ENCODE measurements around the gene SUPT3H. TPM values are rescaled to one million over a fixed set of nuclear protein-coding genes. Genes with fewer than 3 reads are reported as not detected.
"Not testable (repeated sequence)": the region's sequence is repeated elsewhere in the genome, so short reads cannot be mapped to it uniquely, and the experiment has no call there.

The SUPT3H gene
- total RNA-seq, 1 donor from 2014 or later: 9.9 TPM

DNA sequence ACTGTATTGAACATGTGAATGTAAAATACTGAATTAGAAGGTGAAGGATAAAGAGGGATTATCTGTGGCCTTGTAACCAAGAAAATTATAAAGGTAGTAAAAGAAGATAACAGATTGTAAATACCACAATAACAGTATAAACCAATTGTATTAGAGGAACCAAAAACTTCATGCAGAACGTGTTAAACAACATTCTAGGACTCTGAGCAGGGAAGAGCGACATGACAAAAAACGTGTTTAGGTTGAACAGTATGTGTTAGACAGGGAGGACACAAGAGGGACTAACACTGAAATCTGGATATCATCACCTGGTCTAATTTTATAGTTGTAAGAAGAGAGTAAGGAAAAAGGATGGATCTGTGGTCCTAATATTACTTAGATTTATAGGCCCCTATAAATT is 308.6 kb downstream of the SUPT3H start:
- H3K4me1 ChIP-seq (ENCODE audit: control insufficient read depth in 3 of 3, insufficient read depth in 3 of 3, low read length in 3 of 3): no peaks in the 10 kb centered on the region
- H3K9me3 ChIP-seq (ENCODE audit: control insufficient read depth in 3 of 3, low read length in 3 of 3): no peaks in the 10 kb centered on the region
- H3K9ac ChIP-seq (ENCODE audit: low read depth in 1 of 3, low read length in 3 of 3): no peak overlapping the region
- no peaks in the 10 kb centered on the region for H3K36me3 ChIP-seq (ENCODE audit: control insufficient read depth in 3 of 3, insufficient read depth in 3 of 3, low read length in 3 of 3)
- no peak overlapping the region for H3K4me3 ChIP-seq (ENCODE audit: low read length in 3 of 3)
- H3K27ac ChIP-seq (ENCODE audit: low read depth, low read length): no peak overlapping the region
- no peaks in the 10 kb centered on the region for H3K27me3 ChIP-seq (ENCODE audit: control insufficient read depth in 3 of 3, insufficient read depth in 3 of 3, low read length in 3 of 3)

DNA sequence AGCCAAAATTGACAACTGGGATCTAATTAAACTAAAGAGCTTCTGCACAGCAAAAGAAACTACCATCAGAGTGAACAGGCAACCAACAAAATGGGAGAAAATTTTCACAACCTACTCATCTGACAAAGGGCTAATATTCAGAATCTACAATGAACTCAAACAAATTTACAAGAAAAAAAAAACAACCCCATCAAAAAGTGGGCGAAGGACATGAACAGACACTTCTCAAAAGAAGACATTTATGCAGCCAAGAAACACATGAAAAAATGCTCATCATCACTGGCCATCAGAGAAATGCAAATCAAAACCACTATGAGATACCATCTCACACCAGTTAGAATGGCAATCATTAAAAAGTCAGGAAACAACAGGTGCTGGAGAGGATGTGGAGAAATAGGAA is 310.3 kb downstream of the SUPT3H start:
- not testable (repeated sequence) for H3K9ac ChIP-seq (ENCODE audit: low read depth in 1 of 3, low read length in 3 of 3); H3K27me3 ChIP-seq (ENCODE audit: control insufficient read depth in 3 of 3, insufficient read depth in 3 of 3, low read length in 3 of 3); H3K27ac ChIP-seq (ENCODE audit: low read depth, low read length); H3K4me1 ChIP-seq (ENCODE audit: control insufficient read depth in 3 of 3, insufficient read depth in 3 of 3, low read length in 3 of 3); H3K36me3 ChIP-seq (ENCODE audit: control insufficient read depth in 3 of 3, insufficient read depth in 3 of 3, low read length in 3 of 3); H3K9me3 ChIP-seq (ENCODE audit: control insufficient read depth in 3 of 3, low read length in 3 of 3); H3K4me3 ChIP-seq (ENCODE audit: low read length in 3 of 3)

DNA sequence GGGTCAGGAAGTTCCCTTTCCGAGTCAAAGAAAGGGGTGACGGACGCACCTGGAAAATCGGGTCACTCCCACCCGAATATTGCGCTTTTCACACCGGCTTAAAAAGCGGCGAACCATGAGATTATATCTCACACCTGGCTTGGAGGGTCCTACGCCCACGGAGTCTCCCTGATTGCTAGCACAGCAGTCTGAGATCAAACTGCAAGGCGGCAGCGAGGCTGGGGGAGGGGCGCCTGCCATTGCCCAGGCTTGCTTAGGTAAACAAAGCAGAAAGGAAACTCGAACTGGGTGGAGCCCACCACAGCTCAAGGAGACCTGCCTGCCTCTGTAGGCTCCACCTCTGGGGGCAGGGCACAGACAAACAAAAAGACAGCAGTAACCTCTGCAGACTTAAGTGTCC is 315.1 kb downstream of the SUPT3H start:
- not testable (repeated sequence) for H3K9ac ChIP-seq (ENCODE audit: low read depth in 1 of 3, low read length in 3 of 3); H3K9me3 ChIP-seq (ENCODE audit: control insufficient read depth in 3 of 3, low read length in 3 of 3); H3K4me3 ChIP-seq (ENCODE audit: low read length in 3 of 3); H3K27me3 ChIP-seq (ENCODE audit: control insufficient read depth in 3 of 3, insufficient read depth in 3 of 3, low read length in 3 of 3); H3K4me1 ChIP-seq (ENCODE audit: control insufficient read depth in 3 of 3, insufficient read depth in 3 of 3, low read length in 3 of 3); H3K27ac ChIP-seq (ENCODE audit: low read depth, low read length); H3K36me3 ChIP-seq (ENCODE audit: control insufficient read depth in 3 of 3, insufficient read depth in 3 of 3, low read length in 3 of 3)

DNA sequence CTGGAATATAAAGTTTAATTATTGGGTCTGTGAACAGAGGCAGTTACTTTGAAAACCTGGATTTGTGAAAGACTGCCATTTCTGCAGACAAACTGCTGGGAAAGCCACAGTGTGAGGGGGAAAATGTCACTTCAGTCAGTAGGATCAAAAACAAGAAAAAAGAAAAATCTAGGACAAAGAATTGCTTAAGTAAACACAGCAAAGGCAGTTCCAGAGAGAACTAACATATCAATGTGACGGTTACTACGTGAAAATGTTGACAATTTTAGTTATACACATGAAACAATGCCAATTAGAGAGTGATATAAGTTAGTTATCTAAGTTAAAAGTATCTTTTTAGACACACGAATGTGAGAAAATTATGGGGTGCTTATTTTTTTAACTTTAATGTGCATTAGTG is 320.0 kb downstream of the SUPT3H start:
- Histone ChIP-seq H3K27me3 (ENCODE audit: control insufficient read depth in 3 of 3, insufficient read depth in 3 of 3, low read length in 3 of 3) (no peaks in the 10 kb centered on the region), H3K9ac (ENCODE audit: low read depth in 1 of 3, low read length in 3 of 3) (no peak overlapping the region), H3K36me3 (ENCODE audit: control insufficient read depth in 3 of 3, insufficient read depth in 3 of 3, low read length in 3 of 3) (no peaks in the 10 kb centered on the region), H3K4me1 (ENCODE audit: control insufficient read depth in 3 of 3, insufficient read depth in 3 of 3, low read length in 3 of 3) (no peaks in the 10 kb centered on the region), H3K27ac (ENCODE audit: low read depth, low read length) (no peak overlapping the region), H3K4me3 (ENCODE audit: low read length in 3 of 3) (no peak overlapping the region), H3K9me3 (ENCODE audit: control insufficient read depth in 3 of 3, low read length in 3 of 3) (no peaks in the 10 kb centered on the region)

DNA sequence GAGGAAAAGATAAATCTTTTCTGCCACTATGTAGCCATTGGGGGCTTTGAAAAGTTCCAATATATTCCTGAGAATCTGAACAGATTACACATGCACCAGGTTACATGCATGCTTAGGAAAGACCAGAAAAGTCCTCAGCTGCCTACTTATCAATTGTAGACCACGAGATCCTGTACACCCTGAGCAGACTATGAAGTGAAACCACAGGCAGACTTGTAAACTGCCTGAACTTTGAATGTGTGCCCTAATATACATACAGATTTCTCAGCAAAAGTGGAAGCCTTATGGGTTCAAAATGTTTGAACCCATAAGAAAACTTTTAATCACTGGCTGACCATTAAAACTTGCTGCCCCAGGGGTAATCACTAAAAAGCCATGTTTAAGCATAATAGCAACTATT is 323.1 kb downstream of the SUPT3H start:
- H3K9me3 ChIP-seq (ENCODE audit: control insufficient read depth in 3 of 3, low read length in 3 of 3): no peaks in the 10 kb centered on the region
- no peaks in the 10 kb centered on the region for H3K4me1 ChIP-seq (ENCODE audit: control insufficient read depth in 3 of 3, insufficient read depth in 3 of 3, low read length in 3 of 3)
- H3K9ac ChIP-seq (ENCODE audit: low read depth in 1 of 3, low read length in 3 of 3): no peak overlapping the region
- H3K4me3 ChIP-seq (ENCODE audit: low read length in 3 of 3): no peak overlapping the region
- H3K27me3 ChIP-seq (ENCODE audit: control insufficient read depth in 3 of 3, insufficient read depth in 3 of 3, low read length in 3 of 3): no peaks in the 10 kb centered on the region
- H3K36me3 ChIP-seq (ENCODE audit: control insufficient read depth in 3 of 3, insufficient read depth in 3 of 3, low read length in 3 of 3): no peaks in the 10 kb centered on the region
- no peak overlapping the region for H3K27ac ChIP-seq (ENCODE audit: low read depth, low read length)

DNA sequence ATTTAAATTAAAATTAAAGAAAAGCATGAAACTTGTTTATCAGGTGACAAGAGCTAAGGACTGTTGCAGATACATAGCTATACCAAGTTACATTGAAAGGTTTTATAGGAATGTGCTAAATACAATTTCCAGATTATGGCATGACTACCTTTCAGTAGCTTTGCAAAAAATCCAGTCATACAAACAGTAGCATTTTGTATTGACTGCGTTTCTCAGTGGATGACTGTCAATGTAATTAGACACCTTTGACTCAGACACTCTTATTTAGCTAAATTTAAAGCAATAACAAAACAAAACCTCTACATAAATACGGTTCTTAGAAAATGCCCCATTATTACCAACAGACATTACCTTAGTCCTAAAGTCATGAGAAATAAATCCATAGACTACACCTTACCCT is 325.4 kb downstream of the SUPT3H start:
- Histone ChIP-seq H3K4me3 (ENCODE audit: low read length in 3 of 3) (no peak overlapping the region), H3K36me3 (ENCODE audit: control insufficient read depth in 3 of 3, insufficient read depth in 3 of 3, low read length in 3 of 3) (no peaks in the 10 kb centered on the region), H3K9ac (ENCODE audit: low read depth in 1 of 3, low read length in 3 of 3) (no peak overlapping the region), H3K27ac (ENCODE audit: low read depth, low read length) (no peak overlapping the region), H3K9me3 (ENCODE audit: control insufficient read depth in 3 of 3, low read length in 3 of 3) (no peaks in the 10 kb centered on the region), H3K27me3 (ENCODE audit: control insufficient read depth in 3 of 3, insufficient read depth in 3 of 3, low read length in 3 of 3) (no peaks in the 10 kb centered on the region), H3K4me1 (ENCODE audit: control insufficient read depth in 3 of 3, insufficient read depth in 3 of 3, low read length in 3 of 3) (no peaks in the 10 kb centered on the region)

DNA sequence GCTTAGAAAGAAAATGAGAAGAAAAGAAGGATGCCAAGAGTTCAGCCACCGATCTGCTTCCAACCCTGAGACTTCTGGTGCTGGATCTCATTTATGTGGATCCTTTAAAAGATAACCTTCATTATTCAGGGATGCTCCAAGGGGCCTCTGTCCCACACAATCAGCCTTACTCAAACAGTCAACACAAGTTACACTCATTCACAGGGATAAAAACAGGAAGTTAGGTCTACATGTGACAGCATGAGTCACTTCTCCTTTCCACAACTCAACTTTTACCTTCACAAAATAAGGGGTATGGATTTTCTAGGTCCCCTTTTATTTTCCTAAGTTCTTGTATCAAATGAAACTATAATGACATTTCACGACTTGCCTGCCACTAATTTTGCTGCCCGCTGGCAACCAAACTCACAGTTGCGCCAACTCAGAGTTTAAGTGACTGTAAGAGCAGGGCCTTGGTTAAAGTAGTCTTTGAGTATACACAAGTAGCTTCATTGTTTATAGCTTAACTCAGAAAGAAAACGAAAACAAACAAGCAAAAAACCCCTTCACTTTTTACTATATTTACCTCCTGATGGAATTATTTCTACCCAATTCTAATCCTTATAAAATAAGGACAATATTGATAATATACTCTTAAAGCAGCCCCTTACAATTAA is 328.4 kb downstream of the SUPT3H start:
- Histone ChIP-seq H3K27me3 (ENCODE audit: control insufficient read depth in 3 of 3, insufficient read depth in 3 of 3, low read length in 3 of 3) (no peaks in the 10 kb centered on the region), H3K4me3 (ENCODE audit: low read length in 3 of 3) (no peak overlapping the region), H3K27ac (ENCODE audit: low read depth, low read length) (no peak overlapping the region), H3K9me3 (ENCODE audit: control insufficient read depth in 3 of 3, low read length in 3 of 3) (no peaks in the 10 kb centered on the region), H3K9ac (ENCODE audit: low read depth in 1 of 3, low read length in 3 of 3) (no peak overlapping the region), H3K36me3 (ENCODE audit: control insufficient read depth in 3 of 3, insufficient read depth in 3 of 3, low read length in 3 of 3) (no peaks in the 10 kb centered on the region), H3K4me1 (ENCODE audit: control insufficient read depth in 3 of 3, insufficient read depth in 3 of 3, low read length in 3 of 3) (no peaks in the 10 kb centered on the region)

DNA sequence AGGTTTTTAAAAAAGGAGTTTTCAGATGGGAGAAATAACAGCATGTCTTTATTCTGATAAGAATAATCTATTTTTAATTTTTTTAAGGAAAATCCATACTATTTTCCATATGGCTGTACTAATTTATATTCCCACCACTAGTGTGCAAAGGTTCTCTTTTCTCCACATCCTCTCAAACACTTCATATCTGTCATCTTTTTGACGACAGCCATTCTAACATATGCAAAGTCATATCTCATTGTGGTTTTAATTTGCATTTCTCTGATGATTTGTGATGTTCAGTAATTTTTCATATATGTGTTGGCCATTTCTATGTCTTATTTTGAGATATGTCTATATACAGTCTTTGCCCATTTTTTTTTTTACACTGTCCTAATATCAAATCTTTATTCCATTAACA is 330.2 kb downstream of the SUPT3H start:
- no peak overlapping the region for H3K9ac ChIP-seq (ENCODE audit: low read depth in 1 of 3, low read length in 3 of 3)
- H3K9me3 ChIP-seq (ENCODE audit: control insufficient read depth in 3 of 3, low read length in 3 of 3): no peaks in the 10 kb centered on the region
- no peak overlapping the region for H3K27ac ChIP-seq (ENCODE audit: low read depth, low read length)
- no peaks in the 10 kb centered on the region for H3K36me3 ChIP-seq (ENCODE audit: control insufficient read depth in 3 of 3, insufficient read depth in 3 of 3, low read length in 3 of 3)
- no peaks in the 10 kb centered on the region for H3K4me1 ChIP-seq (ENCODE audit: control insufficient read depth in 3 of 3, insufficient read depth in 3 of 3, low read length in 3 of 3)
- no peak overlapping the region for H3K4me3 ChIP-seq (ENCODE audit: low read length in 3 of 3)
- no peaks in the 10 kb centered on the region for H3K27me3 ChIP-seq (ENCODE audit: control insufficient read depth in 3 of 3, insufficient read depth in 3 of 3, low read length in 3 of 3)

DNA sequence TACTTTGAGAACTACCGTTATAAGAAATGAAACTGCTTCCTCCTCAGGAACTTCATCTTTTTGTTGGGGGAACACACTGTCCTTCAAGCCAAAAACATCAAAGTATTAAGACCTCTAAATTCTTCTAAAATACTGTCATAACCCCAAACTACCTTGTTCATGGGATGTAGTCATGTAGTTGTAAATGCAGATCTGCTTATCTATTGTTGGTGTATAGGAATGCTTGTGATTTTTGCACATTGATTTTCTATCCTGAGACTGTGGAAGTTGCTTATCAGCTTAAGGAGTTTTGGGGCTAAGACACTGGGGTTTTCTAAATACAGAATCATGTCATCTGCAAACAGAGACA is 332.5 kb downstream of the SUPT3H start:
- H3K9ac ChIP-seq (ENCODE audit: low read depth in 1 of 3, low read length in 3 of 3): no peak overlapping the region
- H3K4me1 ChIP-seq (ENCODE audit: control insufficient read depth in 3 of 3, insufficient read depth in 3 of 3, low read length in 3 of 3): no peaks in the 10 kb centered on the region
- H3K36me3 ChIP-seq (ENCODE audit: control insufficient read depth in 3 of 3, insufficient read depth in 3 of 3, low read length in 3 of 3): no peaks in the 10 kb centered on the region
- H3K27me3 ChIP-seq (ENCODE audit: control insufficient read depth in 3 of 3, insufficient read depth in 3 of 3, low read length in 3 of 3): no peaks in the 10 kb centered on the region
- no peaks in the 10 kb centered on the region for H3K9me3 ChIP-seq (ENCODE audit: control insufficient read depth in 3 of 3, low read length in 3 of 3)
- no peak overlapping the region for H3K4me3 ChIP-seq (ENCODE audit: low read length in 3 of 3)
- no peak overlapping the region for H3K27ac ChIP-seq (ENCODE audit: low read depth, low read length)

DNA sequence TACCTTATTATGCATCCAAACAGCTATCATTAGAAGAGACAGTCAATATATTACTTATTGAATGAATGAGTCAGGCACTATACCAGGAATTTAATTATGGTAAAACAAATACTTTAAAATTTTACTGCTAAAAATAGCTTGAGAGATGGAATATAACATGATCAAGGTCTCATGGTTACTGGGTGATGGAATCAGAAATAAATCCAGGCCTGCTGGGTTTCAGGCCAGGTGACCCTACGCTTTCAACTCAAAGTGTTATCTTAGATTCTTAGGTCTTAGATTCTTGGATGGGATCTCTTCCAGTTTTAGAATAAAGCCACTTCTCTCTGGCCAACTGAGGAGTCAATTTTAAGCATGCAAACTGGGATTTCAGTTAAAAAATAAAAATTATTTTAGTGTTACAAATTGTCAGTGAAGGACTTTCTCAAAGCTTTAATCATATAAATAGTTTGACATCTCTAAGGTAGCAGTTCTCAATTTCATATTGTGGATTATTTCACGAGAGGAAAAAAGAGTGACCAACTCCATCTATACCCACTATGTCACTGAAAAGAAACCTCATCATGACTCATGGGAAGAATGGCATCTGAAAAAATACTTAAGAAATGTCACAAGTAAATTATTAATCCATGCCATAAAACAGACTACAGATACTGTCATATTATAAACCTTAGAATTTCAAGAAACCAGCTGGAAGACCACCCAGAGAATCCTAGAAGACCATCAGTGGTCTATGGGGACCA is 333.1 kb downstream of the SUPT3H start:
- Histone ChIP-seq H3K27me3 (ENCODE audit: control insufficient read depth in 3 of 3, insufficient read depth in 3 of 3, low read length in 3 of 3) (no peaks in the 10 kb centered on the region), H3K9ac (ENCODE audit: low read depth in 1 of 3, low read length in 3 of 3) (no peak overlapping the region), H3K27ac (ENCODE audit: low read depth, low read length) (no peak overlapping the region), H3K4me3 (ENCODE audit: low read length in 3 of 3) (no peak overlapping the region), H3K4me1 (ENCODE audit: control insufficient read depth in 3 of 3, insufficient read depth in 3 of 3, low read length in 3 of 3) (no peaks in the 10 kb centered on the region), H3K36me3 (ENCODE audit: control insufficient read depth in 3 of 3, insufficient read depth in 3 of 3, low read length in 3 of 3) (no peaks in the 10 kb centered on the region), H3K9me3 (ENCODE audit: control insufficient read depth in 3 of 3, low read length in 3 of 3) (no peaks in the 10 kb centered on the region)

Data from skeletal muscle tissue (tissue), 4 donors.